Esophagus muscularis mucosa (tissue), 3 donors: ENCODE data around the gene PAEP.

ENCODE experiments used
- EP300 ChIP-seq: sonication (generic); formaldehyde crosslinking; IDR thresholded peaks from one replicate; pipeline ENCODE4 v1.6.1; 2017; ENCODE audit warnings: antibody characterized with exemption
- TF ChIP-seq, protein P1 (sequence below), 3 experiments: fragments of 200-600 bp in 2 of 3; fragments of 450-650 bp in 1 of 3; sonication (generic) in 2 of 3; IDR thresholded peaks; one replicate each; pipeline ENCODE4 v1.5.1; 2017 to 2019; ENCODE audit warnings: antibody characterized with exemption in 3 of 3, mild to moderate bottlenecking in 2 of 3, moderate library complexity in 1 of 3

DNA sequence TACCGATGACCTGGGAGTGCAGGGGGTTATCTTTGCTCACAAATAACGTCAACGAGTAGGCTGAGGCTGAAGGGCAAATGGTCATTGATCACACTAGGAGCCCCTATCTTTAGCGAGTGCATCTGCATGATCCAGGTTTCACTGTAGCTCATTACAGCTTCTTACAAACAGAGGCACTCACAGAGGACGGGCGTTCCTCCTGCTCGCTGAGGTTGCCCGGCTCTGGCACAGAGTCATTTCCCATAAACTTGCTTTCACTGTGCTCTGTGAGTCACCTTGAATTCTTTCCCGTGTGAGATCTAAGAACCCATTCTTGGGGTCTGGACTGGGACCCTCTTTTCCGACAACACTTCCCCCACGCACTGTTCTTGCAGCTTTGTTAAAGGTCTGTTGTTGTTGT lies 1.9 kb upstream of the PAEP start:
- TF ChIP-seq EP300 = no peak
- TF ChIP-seq, protein P1, sequence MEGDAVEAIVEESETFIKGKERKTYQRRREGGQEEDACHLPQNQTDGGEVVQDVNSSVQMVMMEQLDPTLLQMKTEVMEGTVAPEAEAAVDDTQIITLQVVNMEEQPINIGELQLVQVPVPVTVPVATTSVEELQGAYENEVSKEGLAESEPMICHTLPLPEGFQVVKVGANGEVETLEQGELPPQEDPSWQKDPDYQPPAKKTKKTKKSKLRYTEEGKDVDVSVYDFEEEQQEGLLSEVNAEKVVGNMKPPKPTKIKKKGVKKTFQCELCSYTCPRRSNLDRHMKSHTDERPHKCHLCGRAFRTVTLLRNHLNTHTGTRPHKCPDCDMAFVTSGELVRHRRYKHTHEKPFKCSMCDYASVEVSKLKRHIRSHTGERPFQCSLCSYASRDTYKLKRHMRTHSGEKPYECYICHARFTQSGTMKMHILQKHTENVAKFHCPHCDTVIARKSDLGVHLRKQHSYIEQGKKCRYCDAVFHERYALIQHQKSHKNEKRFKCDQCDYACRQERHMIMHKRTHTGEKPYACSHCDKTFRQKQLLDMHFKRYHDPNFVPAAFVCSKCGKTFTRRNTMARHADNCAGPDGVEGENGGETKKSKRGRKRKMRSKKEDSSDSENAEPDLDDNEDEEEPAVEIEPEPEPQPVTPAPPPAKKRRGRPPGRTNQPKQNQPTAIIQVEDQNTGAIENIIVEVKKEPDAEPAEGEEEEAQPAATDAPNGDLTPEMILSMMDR (IDR thresholded peaks at IDR 0.05) = no peak
